K562 (cell line): ENCODE results near the gene SIGLEC6. TPM values are rescaled to one million over a fixed set of nuclear protein-coding genes. Genes with fewer than 3 reads are reported as not detected.
A peak's percentile ranks its signal among the peaks of the same experiment; 100 is the strongest.

ENCODE experiments used
- ATAC-seq: fragments of 200-7000 bp; cut with Tn5 transposase; 3 replicates; pipeline ENCODE4 v1.9.1; 2020; ENCODE audit warnings: moderate library complexity
- BruUV-seq: library from RNA; stranded (reverse); fragments of 400-500 nt; replicated peaks from 2 replicates; lab custom pipeline; 2021; lab: Mats Ljungman, UMichigan
- CTCF ChIA-PET: fragments of 300-600 bp; formaldehyde crosslinking; extraction: SDS; loops from one replicate; lab custom pipeline; 2021; ENCODE audit warnings: low intra/inter-chr PET ratio; lab: Yijun Ruan, JAX
- POLR2A ChIA-PET: fragments of 300-600, 350-650 bp; sonication (Branson Sonifier 250); formaldehyde crosslinking; extraction: SDS; loops from one replicate; lab custom pipeline; 2021; ENCODE audit warnings: antibody characterized with exemption, inconsistent platforms; lab: Yijun Ruan, JAX
- DNase-seq, 4 experiments: peaks; one replicate each; pipeline versions ENCODE4 v3.0.0 to v3.0.0-alpha.2; 2011 to 2018; ENCODE audit warnings: low spot score in 3 of 4, mixed read lengths in 3 of 4; ENCODE audit errors: extremely low read depth in 1 of 4
- FAIRE-seq: peaks from 2 replicates; lab custom pipeline; 2011; peaks lifted over from hg19 to GRCh38; lab: Jason Lieb, UNC
- H2AFZ ChIP-seq: 2 replicates; pipeline ENCODE4 v1.6.0; 2011; ENCODE audit warnings: low read depth, low read length, control low read depth, inconsistent platforms
- H3K27ac ChIP-seq: fragments of 200-600 bp; 3 replicates; pipeline ENCODE4 v1.8.0; 2011; ENCODE audit warnings: low read depth, mild to moderate bottlenecking, control low read depth, inconsistent platforms, low read length, moderate library complexity, mixed read lengths; ENCODE audit errors: extremely low read depth
- H3K27me3 ChIP-seq, 2 experiments: fragments of 300-600 bp in 1 of 2; 2 replicates in 1 of 2; 3 replicates in 1 of 2; pipeline versions ENCODE4 v1.6.0 to v1.8.0; 2011; ENCODE audit warnings: inconsistent platforms in 2 of 2, low read length in 2 of 2, mild to moderate bottlenecking in 1 of 2, mixed read lengths in 1 of 2, moderate library complexity in 1 of 2; ENCODE audit not compliant: control insufficient read depth in 2 of 2, insufficient read depth in 2 of 2
- H3K36me3 ChIP-seq: fragments of 300-600 bp; 3 replicates; pipeline ENCODE4 v1.8.0; 2011; ENCODE audit warnings: mild to moderate bottlenecking, low read length, inconsistent platforms; ENCODE audit not compliant: control insufficient read depth, insufficient read depth
- H3K4me1 ChIP-seq, 2 experiments: fragments of 200-600 bp in 1 of 2; replicated peaks in 1 of 2; 2 replicates in 1 of 2; 3 replicates in 1 of 2; pipeline versions ENCODE4 v1.5.1 to v1.8.0; 2011; ENCODE audit warnings: inconsistent platforms in 2 of 2, low read length in 2 of 2, mild to moderate bottlenecking in 1 of 2, mixed read lengths in 1 of 2, moderate library complexity in 1 of 2; ENCODE audit not compliant: control insufficient read depth in 2 of 2, insufficient read depth in 2 of 2
- H3K4me2 ChIP-seq: 2 replicates; pipeline ENCODE4 v1.6.1; 2011; ENCODE audit warnings: low read length, control low read depth, inconsistent platforms, mixed read lengths; ENCODE audit not compliant: insufficient read depth
- H3K4me3 ChIP-seq: fragments of 200-600 bp; sonication (generic), shearing (Covaris generic); 2 replicates; pipeline ENCODE4 v1.5.1; 2016; ENCODE audit warnings: control low read depth, inconsistent platforms
- H3K79me2 ChIP-seq: fragments of 200-600 bp; 3 replicates; pipeline ENCODE4 v1.8.0; 2011; ENCODE audit warnings: low read length, inconsistent platforms; ENCODE audit not compliant: control insufficient read depth, insufficient read depth
- H3K9ac ChIP-seq, 2 experiments: 2 replicates each; pipeline versions ENCODE4 v1.6.0 to v1.6.1; 2011; ENCODE audit warnings: low read depth in 2 of 2, low read length in 2 of 2, control low read depth in 1 of 2, inconsistent platforms in 1 of 2, mild to moderate bottlenecking in 1 of 2, mixed read lengths in 1 of 2; ENCODE audit not compliant: insufficient read depth in 1 of 2
- H3K9me1 ChIP-seq: one replicate; pipeline ENCODE4 v1.6.0; 2011; ENCODE audit warnings: inconsistent platforms, mild to moderate bottlenecking, low read length, moderate library complexity; ENCODE audit not compliant: control insufficient read depth, insufficient read depth
- H3K9me3 ChIP-seq: replicated peaks from 2 replicates; pipeline ENCODE4 v1.5.1; 2011; ENCODE audit warnings: low read depth, low read length, inconsistent platforms; ENCODE audit not compliant: control insufficient read depth, insufficient read depth
- H4K20me1 ChIP-seq: replicated peaks from 2 replicates; pipeline ENCODE4 v1.6.1; 2011; ENCODE audit warnings: low read length, inconsistent platforms, mixed read lengths; ENCODE audit not compliant: control insufficient read depth, insufficient read depth
- ARID3B ChIP-seq: fragments of 250-450 bp; sonication (Bioruptor Pico); IDR thresholded peaks from 2 replicates; pipeline ENCODE4 v1.4.0; 2020; ENCODE audit warnings: borderline replicate concordance
- BCLAF1 ChIP-seq, 2 experiments: fragments of 450-650 bp in 1 of 2; IDR thresholded peaks; 2 replicates each; pipeline ENCODE4 v1.6.1; 2011 to 2017; ENCODE audit warnings: low read depth in 2 of 2, antibody characterized with exemption in 1 of 2, borderline replicate concordance in 1 of 2, low read length in 1 of 2, mild to moderate bottlenecking in 1 of 2, mixed read lengths in 1 of 2; ENCODE audit not compliant: control insufficient read depth in 1 of 2
- CTCFL ChIP-seq: IDR thresholded peaks from 2 replicates; pipeline ENCODE4 v1.6.1; 2011; ENCODE audit warnings: borderline replicate concordance, low read depth, mild to moderate bottlenecking, moderate library complexity, low read length; ENCODE audit not compliant: insufficient read depth, poor library complexity, severe bottlenecking
- GATA2 ChIP-seq: sonication (generic); formaldehyde crosslinking; IDR thresholded peaks from 2 replicates; pipeline ENCODE4 v1.4.0; 2020; ENCODE audit warnings: mild to moderate bottlenecking, missing genetic modification reagents
- HEY1 ChIP-seq: fragments of 250-450 bp; sonication (Bioruptor Pico); IDR thresholded peaks from 2 replicates; pipeline ENCODE4 v1.5.0; 2020; ENCODE audit warnings: mild to moderate bottlenecking, moderate library complexity, borderline replicate concordance
- JUND ChIP-seq, 2 experiments: IDR thresholded peaks; 2 replicates in 1 of 2; 3 replicates in 1 of 2; pipeline ENCODE4 v1.6.1; 2011; ENCODE audit warnings: borderline replicate concordance in 2 of 2, low read depth in 2 of 2, low read length in 2 of 2, improper control_type of control experiment in 1 of 2, missing biosample characterization in 1 of 2, missing genetic modification characterization in 1 of 2, missing genetic modification reagents in 1 of 2
- MAZ ChIP-seq, 2 experiments: fragments of 450-650 bp in 1 of 2; sonication (generic) in 1 of 2; formaldehyde crosslinking; IDR thresholded peaks in 1 of 2; conservative IDR thresholded peaks in 1 of 2; 2 replicates each; pipeline versions ENCODE4 v1.4.0 to v1.5.0; 2020; ENCODE audit warnings: mild to moderate bottlenecking in 1 of 2, missing genetic modification reagents in 1 of 2
- MYBL2 ChIP-seq, 2 experiments: fragments of 450-650 bp in 1 of 2; sonication (generic) in 1 of 2; formaldehyde crosslinking in 1 of 2; IDR thresholded peaks; 2 replicates each; pipeline versions ENCODE4 v1.6.1 to v1.8.1; 2017 to 2022; ENCODE audit warnings: borderline replicate concordance in 1 of 2, inconsistent platforms in 1 of 2, low read depth in 1 of 2, mild to moderate bottlenecking in 1 of 2, missing genetic modification reagents in 1 of 2, moderate library complexity in 1 of 2
- RCOR1 ChIP-seq, 2 experiments: IDR thresholded peaks; 2 replicates each; pipeline ENCODE4 v1.6.1; 2012; ENCODE audit warnings: low read depth in 2 of 2, low read length in 2 of 2, borderline replicate concordance in 1 of 2, improper control_type of control experiment in 1 of 2
- SPI1 ChIP-seq: IDR thresholded peaks from 2 replicates; pipeline ENCODE4 v1.6.1; 2011; ENCODE audit warnings: low read depth, low read length, control low read depth, borderline replicate concordance
- WGBS: fragments of 100-300 bp; shearing (Covaris generic); methylation state at CpG from one replicate; pipeline ENCODE4 v1.1.6; 2016; ENCODE audit warnings: low coverage, mixed read lengths; ENCODE audit not compliant: insufficient coverage; ENCODE audit errors: missing lambda C conversion rate; 5-methylcytosine and 5-hydroxymethylcytosine counted together
- in situ Hi-C: fragments of 300-500 bp; cut with MboI; formaldehyde crosslinking; loops from 4 replicates; pipeline ENCODE4 v1.15.0; 2018; ENCODE audit warnings: inconsistent platforms, mixed read lengths
- intact Hi-C: fragments of 100-400 bp; cut with micrococcal nuclease; formaldehyde crosslinking; loops from 2 replicates; pipeline ENCODE4 v1.14.2; 2022
- polyA plus RNA-seq, 8 experiments: library from polyadenylated mRNA; depleted of rRNA in 4 of 8; stranded (reverse) in 5 of 8; unstranded in 3 of 8; fragments of >200 nt; fragmentation: Nextera tagmentation in 2 of 8; fragmentation: Illumina TruSeq in 1 of 8; extraction: Ambion mirVana in 2 of 8; extraction: Trizol in 1 of 8; gene quantifications; 2 replicates each; pipeline versions ENCODE4 v1.2.1 to v1.2.3, GENCODE V29; 2011 to 2014; ENCODE audit warnings: inconsistent platforms in 1 of 8, missing spikeins in 1 of 8
- total RNA-seq, 7 experiments: library from RNA; depleted of rRNA in 6 of 7; stranded (reverse); fragments of >200 nt in 6 of 7; fragmentation: Illumina TruSeq in 2 of 7; extraction: Trizol in 2 of 7; gene quantifications; 2 replicates each; pipeline versions ENCODE4 v1.2.1 to v1.2.3, GENCODE V29; 2011 to 2021; ENCODE audit warnings: low replicate concordance in 1 of 7

Gene SIGLEC6
- total and polyA plus RNA-seq, 9 of the 15 experiments (the other 6 are each of a cell fraction or from before 2014, with no cell fraction given), result 0.03 to 17.5 (median 0.71) TPM

- in situ Hi-C loops (loop anchor here (10.0 kb wide), 1 partner anchor 90 kb away; the partner anchor contains the start of gene CEACAM18), intact Hi-C loops (loop anchor here (5.0 kb wide), 1 partner anchor 92 kb away; no protein-coding TSS in a partner anchor)
- CTCF ChIA-PET, result no interaction called here
- Histone ChIP-seq H3K9ac (peak overlapping the region in 1 of 2 experiments; percentile 65; a peak in 2 of 4 replicates), H3K36me3 (no peaks in the 10 kb centered on the region), H3K27me3 (no peaks in the 10 kb centered on the region), H3K4me1 (peaks cover 14 to 51% of the 10 kb centered on the region in 2 experiments; a peak in 4 of 5 replicates), H4K20me1 (no peaks in the 10 kb centered on the region), H3K9me1 (no peaks in the 10 kb centered on the region), H3K9me3 (no peaks in the 10 kb centered on the region), H2AFZ (peak overlapping the region; percentile 60), H3K4me2 (no peak overlapping the region), H3K79me2 (no peaks in the 10 kb centered on the region; the same call in 2 of the 3 replicates), H3K4me3 (no peak overlapping the region), H3K27ac (peak overlapping the region; percentile 19; the same call in 1 of the 3 replicates)
- WGBS, result 58% methylated on average over 6 of the region's 6 CpGs
- POLR2A ChIA-PET, result interaction anchor here (1.1 to 2.6 kb wide), 3 partner anchors 13 to 16 kb away, joined by 4 to 11 read pairs (median 9); no protein-coding TSS in a partner anchor
- DNase-seq, result peak; percentile 27 to 57 (median 47)
- no TSS peak for BruUV-seq
- FAIRE-seq, result peak; percentile 26
- ATAC-seq, result peak; percentile 83
- TF ChIP-seq JUND (IDR thresholded peaks at IDR 0.05; ENCODE audit: borderline replicate concordance, low read depth, low read length) (0 out of 2 replicates have a peak, but pooled peaks have one; percentile 16), JUND (tag; IDR thresholded peaks at IDR 0.05; ENCODE audit: borderline replicate concordance, low read depth, low read length) (no peak; the same call in 2 of the 3 replicates), BCLAF1 (IDR thresholded peaks at IDR 0.05; ENCODE audit: borderline replicate concordance in 1 of 2, control insufficient read depth in 1 of 2, low read depth in 2 of 2, low read length in 1 of 2) (no peak), RCOR1 (IDR thresholded peaks at IDR 0.05; ENCODE audit: borderline replicate concordance in 1 of 2, low read depth in 2 of 2, low read length in 2 of 2) (peak in 1 of 2 experiments; percentile 27; a peak in 1 of 4 replicates), HEY1 (CRISPR knock-in tag) (no peak), ARID3B (CRISPR knock-in tag) (no peak), SPI1 (peak; percentile 81; the same call in 1 of the 2 replicates), GATA2 (CRISPR knock-in tag) (peak; percentile 39; the same call in 1 of the 2 replicates), MYBL2 (IDR thresholded peaks at IDR 0.05; ENCODE audit: low read depth) (no peak), MYBL2 (CRISPR knock-in tag; IDR thresholded peaks at IDR 0.05; ENCODE audit: borderline replicate concordance) (no peak), MAZ (CRISPR knock-in tag; conservative IDR thresholded peaks at IDR 0.05 in 1 of 2, IDR thresholded peaks at IDR 0.05 in 1 of 2) (peak in 1 of 2 experiments; percentile 34; a peak in 1 of 4 replicates), CTCFL (peak; percentile 50)
Measured at GRCh38 chr19:51564791-51565190, 33.3 kb upstream of the SIGLEC6 start.
